HG02870 (cell line): ENCODE data around the gene RUBCNL.
"Not testable (repeated sequence)": the region's sequence is repeated elsewhere in the genome, so short reads cannot be mapped to it uniquely, and the experiment has no call there.

Source experiments
- ATAC-seq: cut with Tn5 transposase; IDR thresholded peaks from one replicate; pipeline ENCODE4 v1.9.1; 2021; ENCODE audit warnings: mild to moderate bottlenecking, moderate library complexity; ENCODE audit not compliant: unreplicated experiment

RUBCNL gene

GRCh38 chr13:46387064-46387851 is at the start of gene RUBCNL:
RUBCNL (minus strand) TSS chr13:46387252; CDS start chr13:46372475, 14,777 bp downstream.
- ATAC-seq = peak; percentile 30

GRCh38 chr13:46429558-46429957 is 42.5 kb upstream of the RUBCNL start:
- not testable (repeated sequence) for ATAC-seq

GRCh38 chr13:46405457-46405856 is 18.4 kb upstream of the RUBCNL start:
- ATAC-seq = no peak

- no peak for ATAC-seq
Measured at GRCh38 chr13:46404733-46405100, 17.7 kb upstream of the RUBCNL start.

- ATAC-seq = no peak
Measured at GRCh38 chr13:46403851-46404732, 17.0 kb upstream of the RUBCNL start.

GRCh38 chr13:46402178-46402577 is 15.1 kb upstream of the RUBCNL start:
- no peak for ATAC-seq

- peak; percentile 68 for ATAC-seq
Measured at GRCh38 chr13:46401432-46401831, 14.4 kb upstream of the RUBCNL start.

- ATAC-seq = no peak
Measured at GRCh38 chr13:46396341-46396740, 9.3 kb upstream of the RUBCNL start.

GRCh38 chr13:46392967-46393366 is 5.9 kb upstream of the RUBCNL start:
- ATAC-seq = peak; percentile 64

GRCh38 chr13:46389457-46390451 is 2.7 kb upstream of the RUBCNL start:
- peak; percentile 37 for ATAC-seq

GRCh38 chr13:46388846-46389245 is 1.8 kb upstream of the RUBCNL start:
- ATAC-seq = no peak

- no peak for ATAC-seq
Measured at GRCh38 chr13:46388308-46388707, 1.3 kb upstream of the RUBCNL start.

- no peak for ATAC-seq
Measured at GRCh38 chr13:46386392-46387063, 524 bp downstream of the RUBCNL start.

- ATAC-seq = no peak
Measured at GRCh38 chr13:46385946-46386345, 1.1 kb downstream of the RUBCNL start.

- no peak for ATAC-seq
Measured at GRCh38 chr13:46383383-46383782, 3.7 kb downstream of the RUBCNL start.

GRCh38 chr13:46382224-46382623 is 4.8 kb downstream of the RUBCNL start:
- peak; percentile 21 for ATAC-seq

- no peak for ATAC-seq
Measured at GRCh38 chr13:46380242-46380641, 6.8 kb downstream of the RUBCNL start.

- ATAC-seq = no peak
Measured at GRCh38 chr13:46379611-46380010, 7.4 kb downstream of the RUBCNL start.

GRCh38 chr13:46378411-46378810 is 8.6 kb downstream of the RUBCNL start:
- no peak for ATAC-seq

- ATAC-seq = no peak
Measured at GRCh38 chr13:46377554-46377953, 9.5 kb downstream of the RUBCNL start.
